ENCODE results near the gene LRCH4. TPM values are rescaled to one million over a fixed set of nuclear protein-coding genes. Genes with fewer than 3 reads are reported as not detected.
"Not testable (repeated sequence)": the region's sequence is repeated elsewhere in the genome, so short reads cannot be mapped to it uniquely, and the experiment has no call there.

Gene LRCH4
- total and polyA plus RNA-seq, 2 donors (not counting 1 experiment from before 2014, with no cell fraction given), result 288 to 289 TPM

- DNase-seq, result no peak
- no peaks in the 10 kb centered on the region for H3K9me3 Mint-ChIP-seq (ENCODE audit: insufficient read depth)
- H3K27ac ChIP-seq (ENCODE audit: low read length in 2 of 2), result no peak overlapping the region
- H3K9ac ChIP-seq (ENCODE audit: low read length), result no peak overlapping the region
- H3K4me3 ChIP-seq (ENCODE audit: control extremely low read depth in 1 of 5, extremely low read depth in 1 of 5, insufficient read depth in 1 of 5, low read depth in 2 of 5, low read length in 4 of 5), result no peak overlapping the region
- ChIA-PET CTCF (interaction anchor here (0.7 to 1.2 kb wide), 2 partner anchors 56 to 461 kb away, joined by 3 read pairs; no protein-coding TSS in a partner anchor), POLR2A (interaction anchor here (0.7 kb wide), 1 partner anchor 64 kb away, joined by 3 read pairs; no protein-coding TSS in a partner anchor)
- TF ChIP-seq, protein P1, sequence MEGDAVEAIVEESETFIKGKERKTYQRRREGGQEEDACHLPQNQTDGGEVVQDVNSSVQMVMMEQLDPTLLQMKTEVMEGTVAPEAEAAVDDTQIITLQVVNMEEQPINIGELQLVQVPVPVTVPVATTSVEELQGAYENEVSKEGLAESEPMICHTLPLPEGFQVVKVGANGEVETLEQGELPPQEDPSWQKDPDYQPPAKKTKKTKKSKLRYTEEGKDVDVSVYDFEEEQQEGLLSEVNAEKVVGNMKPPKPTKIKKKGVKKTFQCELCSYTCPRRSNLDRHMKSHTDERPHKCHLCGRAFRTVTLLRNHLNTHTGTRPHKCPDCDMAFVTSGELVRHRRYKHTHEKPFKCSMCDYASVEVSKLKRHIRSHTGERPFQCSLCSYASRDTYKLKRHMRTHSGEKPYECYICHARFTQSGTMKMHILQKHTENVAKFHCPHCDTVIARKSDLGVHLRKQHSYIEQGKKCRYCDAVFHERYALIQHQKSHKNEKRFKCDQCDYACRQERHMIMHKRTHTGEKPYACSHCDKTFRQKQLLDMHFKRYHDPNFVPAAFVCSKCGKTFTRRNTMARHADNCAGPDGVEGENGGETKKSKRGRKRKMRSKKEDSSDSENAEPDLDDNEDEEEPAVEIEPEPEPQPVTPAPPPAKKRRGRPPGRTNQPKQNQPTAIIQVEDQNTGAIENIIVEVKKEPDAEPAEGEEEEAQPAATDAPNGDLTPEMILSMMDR (IDR thresholded peaks at IDR 0.05), result no peak
- no peak for TF ChIP-seq EZH2 (IDR thresholded peaks at IDR 0.05; ENCODE audit: borderline replicate concordance, insufficient read depth, low read depth, low read length, poor library complexity, severe bottlenecking)
- no peaks in the 10 kb centered on the region for H3K27me3 ChIP-seq (replicated peaks in 1 of 4; ENCODE audit: control extremely low read depth in 1 of 4, control insufficient read depth in 3 of 4, insufficient read depth in 4 of 4, low read length in 3 of 4)
- 93% methylated on average over 8 of the region's 14 CpGs for WGBS (ENCODE audit: insufficient coverage)
- no peaks in the 10 kb centered on the region for H3K36me3 ChIP-seq (replicated peaks in 1 of 2; ENCODE audit: control extremely low read depth in 1 of 2, control insufficient read depth in 1 of 2, extremely low read depth in 1 of 2, insufficient read depth in 2 of 2, low read length in 1 of 2)
- no peaks in the 10 kb centered on the region for H3K4me1 ChIP-seq (ENCODE audit: control insufficient read depth in 2 of 2, insufficient read depth in 2 of 2, low read length in 2 of 2)
- H3K4me2 ChIP-seq (replicated peaks; ENCODE audit: low read depth, low read length, poor library complexity, severe bottlenecking), result no peak overlapping the region
- H3K9me3 ChIP-seq (ENCODE audit: control extremely low read depth in 1 of 3, control insufficient read depth in 2 of 3, insufficient read depth in 1 of 3, low read length in 2 of 3), result no peaks in the 10 kb centered on the region
- H3K27ac Mint-ChIP-seq, result no peak overlapping the region
- H2AFZ ChIP-seq (ENCODE audit: insufficient read depth, low read depth, low read length, poor library complexity, severe bottlenecking), result no peak overlapping the region
- intact Hi-C loops (cut with micrococcal nuclease), result no loop called here
- H3K4me3 Mint-ChIP-seq, result no peak overlapping the region
- no peak for ATAC-seq (ENCODE audit: low read depth)
- no peaks in the 10 kb centered on the region for H4K20me1 ChIP-seq (ENCODE audit: control insufficient read depth, insufficient read depth, low read length, poor library complexity, severe bottlenecking)
- H3K27me3 Mint-ChIP-seq, result peaks cover 9% of the 10 kb centered on the region
- H3K4me1 Mint-ChIP-seq, result no peaks in the 10 kb centered on the region
- H3K79me2 ChIP-seq (ENCODE audit: control insufficient read depth, insufficient read depth, low read length), result no peaks in the 10 kb centered on the region
Measured at GRCh38 chr7:100532165-100533022, 53.5 kb downstream of the LRCH4 start.

- H3K27ac Mint-ChIP-seq; H3K4me2 ChIP-seq (replicated peaks; ENCODE audit: low read depth, low read length, poor library complexity, severe bottlenecking); H3K4me3 Mint-ChIP-seq; intact Hi-C loops (cut with micrococcal nuclease); POLR2A ChIA-PET; H3K9me3 ChIP-seq (ENCODE audit: control extremely low read depth in 1 of 3, control insufficient read depth in 2 of 3, insufficient read depth in 1 of 3, low read length in 2 of 3); H3K27ac ChIP-seq (ENCODE audit: low read length in 2 of 2); H3K27me3 Mint-ChIP-seq; H3K4me1 Mint-ChIP-seq; H3K4me1 ChIP-seq (ENCODE audit: control insufficient read depth in 2 of 2, insufficient read depth in 2 of 2, low read length in 2 of 2); H3K9me3 Mint-ChIP-seq (ENCODE audit: insufficient read depth); DNase-seq; H3K36me3 ChIP-seq (replicated peaks in 1 of 2; ENCODE audit: control extremely low read depth in 1 of 2, control insufficient read depth in 1 of 2, extremely low read depth in 1 of 2, insufficient read depth in 2 of 2, low read length in 1 of 2); H3K79me2 ChIP-seq (ENCODE audit: control insufficient read depth, insufficient read depth, low read length); H2AFZ ChIP-seq (ENCODE audit: insufficient read depth, low read depth, low read length, poor library complexity, severe bottlenecking); H3K9ac ChIP-seq (ENCODE audit: low read length); H3K4me3 ChIP-seq (ENCODE audit: control extremely low read depth in 1 of 5, extremely low read depth in 1 of 5, insufficient read depth in 1 of 5, low read depth in 2 of 5, low read length in 4 of 5); H4K20me1 ChIP-seq (ENCODE audit: control insufficient read depth, insufficient read depth, low read length, poor library complexity, severe bottlenecking); ATAC-seq (ENCODE audit: low read depth); H3K27me3 ChIP-seq (replicated peaks in 1 of 4; ENCODE audit: control extremely low read depth in 1 of 4, control insufficient read depth in 3 of 4, insufficient read depth in 4 of 4, low read length in 3 of 4): not testable (repeated sequence)
- WGBS (ENCODE audit: insufficient coverage), result 100% methylated on average over 3 of the region's 12 CpGs
- CTCF ChIA-PET, result interaction anchor here (1.2 to 1.5 kb wide), 3 partner anchors 31 to 59 kb away, joined by 3 to 6 read pairs (median 4); no protein-coding TSS in a partner anchor
Measured at GRCh38 chr7:100528108-100528866, 57.6 kb downstream of the LRCH4 start.

Small RNA genes within 50 kb of the gene (small RNA-seq; reads per million reads assigned to genes)
- gene RN7SL416P (ENCODE audit: insufficient read length, low read depth, low replicate concordance) (not detected), gene SAP25 (ENCODE audit: insufficient read length, low read depth, low replicate concordance) (not detected)

Other genes with a start within 250 kb of the LRCH4 start
- 162 and 174 TPM in 2 replicates for gene PILRB, start 228.0 kb downstream of the LRCH4 start, total RNA-seq
- gene PILRB, start 228.0 kb downstream of the LRCH4 start, polyA plus RNA-seq, result 304 and 391 TPM in 2 replicates
- 9.8 and 10.3 TPM in 2 replicates for gene PILRA, start 212.6 kb downstream of the LRCH4 start, total RNA-seq
- 8.4 and 23.0 TPM in 2 replicates for gene PILRA, start 212.6 kb downstream of the LRCH4 start, polyA plus RNA-seq
- 22.7 and 28.0 TPM in 2 replicates for gene ZCWPW1, start 157.4 kb downstream of the LRCH4 start, total RNA-seq
- 11.3 and 16.5 TPM in 2 replicates for gene ZCWPW1, start 157.4 kb downstream of the LRCH4 start, polyA plus RNA-seq
- gene MEPCE, start 156.3 kb downstream of the LRCH4 start, total RNA-seq, result 90.6 and 96.3 TPM in 2 replicates
- 54.5 and 57.2 TPM in 2 replicates for gene MEPCE, start 156.3 kb downstream of the LRCH4 start, polyA plus RNA-seq
- gene PPP1R35, start 149.6 kb downstream of the LRCH4 start, total RNA-seq, result 55.2 and 60.5 TPM in 2 replicates
- 65.0 and 104 TPM in 2 replicates for gene PPP1R35, start 149.6 kb downstream of the LRCH4 start, polyA plus RNA-seq
- gene SPACDR, start 121.9 kb downstream of the LRCH4 start, total RNA-seq, result 2.9 and 3.7 TPM in 2 replicates
- gene SPACDR, start 121.9 kb downstream of the LRCH4 start, polyA plus RNA-seq, result 2.1 and 2.9 TPM in 2 replicates
- 92.8 and 95.0 TPM in 2 replicates for gene TSC22D4, start 106.9 kb downstream of the LRCH4 start, total RNA-seq
- gene TSC22D4, start 106.9 kb downstream of the LRCH4 start, polyA plus RNA-seq, result 55.5 and 80.2 TPM in 2 replicates
- not detected in 2 replicates for gene NYAP1, start 102.2 kb downstream of the LRCH4 start, total RNA-seq
- 0.06 TPM in 1 of 2 replicates, not detected in the other for gene NYAP1, start 102.2 kb downstream of the LRCH4 start, polyA plus RNA-seq
- 11.0 and 11.6 TPM in 2 replicates for gene AGFG2, start 46.9 kb downstream of the LRCH4 start, total RNA-seq
- 5.6 and 11.0 TPM in 2 replicates for gene AGFG2, start 46.9 kb downstream of the LRCH4 start, polyA plus RNA-seq
- gene SAP25, start 12.2 kb downstream of the LRCH4 start, total RNA-seq, result 46.3 and 51.7 TPM in 2 replicates
- 63.5 and 71.9 TPM in 2 replicates for gene SAP25, start 12.2 kb downstream of the LRCH4 start, polyA plus RNA-seq
- 1.6 and 2.2 TPM in 2 replicates for gene FBXO24, start 199 bp upstream of the LRCH4 start, total RNA-seq
- 1.2 and 1.8 TPM in 2 replicates for gene FBXO24, start 199 bp upstream of the LRCH4 start, polyA plus RNA-seq
- gene PCOLCE, start 16.2 kb upstream of the LRCH4 start, total RNA-seq, result 14.3 and 17.5 TPM in 2 replicates
- gene PCOLCE, start 16.2 kb upstream of the LRCH4 start, polyA plus RNA-seq, result 4.9 and 5.3 TPM in 2 replicates
- 17.3 and 18.8 TPM in 2 replicates for gene MOSPD3, start 26.4 kb upstream of the LRCH4 start, total RNA-seq
- gene MOSPD3, start 26.4 kb upstream of the LRCH4 start, polyA plus RNA-seq, result 16.7 and 19.2 TPM in 2 replicates
- gene TFR2, start 55.4 kb upstream of the LRCH4 start, total RNA-seq, result 8.3 and 10.0 TPM in 2 replicates
- gene TFR2, start 55.4 kb upstream of the LRCH4 start, polyA plus RNA-seq, result 4.2 and 5.9 TPM in 2 replicates
- not detected in 2 replicates for gene ACTL6B, start 70.3 kb upstream of the LRCH4 start, total RNA-seq
- not detected in 2 replicates for gene ACTL6B, start 70.3 kb upstream of the LRCH4 start, polyA plus RNA-seq
- gene GNB2, start 87.6 kb upstream of the LRCH4 start, total RNA-seq, result 127 TPM in 2 replicates
- gene GNB2, start 87.6 kb upstream of the LRCH4 start, polyA plus RNA-seq, result 211 and 221 TPM in 2 replicates
- 134 and 140 TPM in 2 replicates for gene GIGYF1, start 108.1 kb upstream of the LRCH4 start, total RNA-seq
- gene GIGYF1, start 108.1 kb upstream of the LRCH4 start, polyA plus RNA-seq, result 45.9 and 47.1 TPM in 2 replicates
- gene POP7, start 120.0 kb upstream of the LRCH4 start, total RNA-seq, result 13.0 and 14.4 TPM in 2 replicates
- gene POP7, start 120.0 kb upstream of the LRCH4 start, polyA plus RNA-seq, result 8.8 and 15.2 TPM in 2 replicates
- not detected in 2 replicates for gene EPO, start 134.3 kb upstream of the LRCH4 start, total RNA-seq
- gene EPO, start 134.3 kb upstream of the LRCH4 start, polyA plus RNA-seq, result 0.10 TPM in 1 of 2 replicates, not detected in the other
- not detected in 2 replicates for gene ZAN, start 147.5 kb upstream of the LRCH4 start, total RNA-seq
- not detected in 2 replicates for gene ZAN, start 147.5 kb upstream of the LRCH4 start, polyA plus RNA-seq
- 3.3 and 3.9 TPM in 2 replicates for gene EPHB4, start 241.4 kb upstream of the LRCH4 start, total RNA-seq
- 12.0 and 15.2 TPM in 2 replicates for gene EPHB4, start 241.4 kb upstream of the LRCH4 start, polyA plus RNA-seq